Measurements from ENCODE around the gene DYNLT5.

Gene DYNLT5, protein sequence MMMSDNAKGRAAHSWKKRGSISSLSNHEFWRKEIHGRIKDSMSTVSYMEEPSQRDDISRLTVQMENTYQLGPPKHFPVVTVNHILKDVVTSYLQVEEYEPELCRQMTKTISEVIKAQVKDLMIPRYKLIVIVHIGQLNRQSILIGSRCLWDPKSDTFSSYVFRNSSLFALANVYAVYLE

DNA sequence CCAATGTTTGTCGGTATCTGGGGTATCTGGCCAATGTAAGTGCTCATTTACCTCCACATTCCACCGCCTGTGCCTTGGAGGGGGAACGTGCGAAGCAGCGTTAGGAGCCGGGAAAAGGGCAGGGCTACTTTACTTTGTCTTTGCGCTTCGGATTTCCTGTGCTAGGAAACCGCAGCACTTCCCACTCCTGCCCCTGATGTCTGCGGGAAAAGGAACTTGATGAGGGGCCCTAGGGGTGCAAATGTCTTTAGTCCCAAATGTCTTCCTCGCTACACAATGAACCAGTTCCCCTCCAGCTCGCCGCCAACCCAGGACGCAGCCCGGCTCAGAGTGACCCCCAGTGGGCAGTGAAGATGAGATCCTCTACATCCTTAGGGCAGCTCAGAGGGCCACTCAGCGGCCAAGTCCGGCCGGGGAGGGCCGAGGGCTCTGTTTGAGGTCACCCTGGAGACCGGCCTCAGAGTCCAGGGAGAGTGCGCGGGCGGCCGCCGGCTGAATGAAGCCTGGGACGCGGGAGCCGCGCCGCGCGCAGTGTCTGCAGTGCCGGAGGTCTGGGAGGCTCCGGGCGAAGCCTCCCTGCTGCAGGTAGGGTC, at the start of gene DYNLT5:
DYNLT5 (plus strand) TSS at position 460 of the 593 bp plus-strand sequence. CDS start 2,200 bp downstream, outside the sequence.
- peak; percentile 32 for DNase-seq (ENCODE audit: low spot score)
- TF ChIP-seq, protein P1, sequence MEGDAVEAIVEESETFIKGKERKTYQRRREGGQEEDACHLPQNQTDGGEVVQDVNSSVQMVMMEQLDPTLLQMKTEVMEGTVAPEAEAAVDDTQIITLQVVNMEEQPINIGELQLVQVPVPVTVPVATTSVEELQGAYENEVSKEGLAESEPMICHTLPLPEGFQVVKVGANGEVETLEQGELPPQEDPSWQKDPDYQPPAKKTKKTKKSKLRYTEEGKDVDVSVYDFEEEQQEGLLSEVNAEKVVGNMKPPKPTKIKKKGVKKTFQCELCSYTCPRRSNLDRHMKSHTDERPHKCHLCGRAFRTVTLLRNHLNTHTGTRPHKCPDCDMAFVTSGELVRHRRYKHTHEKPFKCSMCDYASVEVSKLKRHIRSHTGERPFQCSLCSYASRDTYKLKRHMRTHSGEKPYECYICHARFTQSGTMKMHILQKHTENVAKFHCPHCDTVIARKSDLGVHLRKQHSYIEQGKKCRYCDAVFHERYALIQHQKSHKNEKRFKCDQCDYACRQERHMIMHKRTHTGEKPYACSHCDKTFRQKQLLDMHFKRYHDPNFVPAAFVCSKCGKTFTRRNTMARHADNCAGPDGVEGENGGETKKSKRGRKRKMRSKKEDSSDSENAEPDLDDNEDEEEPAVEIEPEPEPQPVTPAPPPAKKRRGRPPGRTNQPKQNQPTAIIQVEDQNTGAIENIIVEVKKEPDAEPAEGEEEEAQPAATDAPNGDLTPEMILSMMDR (IDR thresholded peaks at IDR 0.05; ENCODE audit: borderline replicate concordance, control extremely low read depth, extremely low read depth, insufficient read depth, missing control alignments) = no peak
- in situ Hi-C loops (cut with MboI; ENCODE audit: low sequenced_read_pairs, unreplicated experiment) = loop anchor here (25.0 kb wide), 1 partner anchor 735 kb away; no protein-coding TSS in a partner anchor

DNA sequence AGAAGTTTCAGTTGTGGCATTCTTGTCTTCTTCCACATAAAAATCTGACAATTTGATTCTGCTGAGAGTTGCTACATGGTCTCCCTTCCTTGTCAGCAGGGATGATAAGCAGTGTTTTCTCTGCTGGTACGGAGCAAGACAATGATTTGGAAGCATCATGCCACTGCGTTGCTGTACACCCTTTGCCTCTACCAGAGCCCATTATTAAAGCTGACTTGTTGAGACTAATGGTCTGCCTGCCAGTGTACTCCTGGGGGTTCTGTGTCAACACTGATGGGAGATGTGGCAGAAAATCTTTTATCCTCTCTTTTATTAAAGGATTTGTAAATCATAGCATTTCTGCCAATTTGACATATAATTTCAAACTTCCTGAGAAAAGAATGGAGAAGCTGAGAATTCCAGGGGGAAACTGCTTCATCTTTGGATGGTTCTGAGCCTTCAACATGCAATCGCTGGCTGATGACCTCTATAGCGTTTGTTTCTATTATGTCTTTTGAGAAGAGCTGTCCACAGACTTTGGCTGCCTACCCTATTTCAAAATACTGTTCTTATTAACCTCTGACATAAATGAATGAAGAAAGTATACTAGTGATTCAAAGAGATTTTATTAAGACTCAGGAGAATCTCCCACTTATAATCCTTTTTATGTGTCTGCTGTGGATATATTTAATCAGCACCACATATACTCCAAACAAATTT, 47.9 kb upstream of the DYNLT5 start:
- TF ChIP-seq, protein P1 (IDR thresholded peaks at IDR 0.05; ENCODE audit: borderline replicate concordance, control extremely low read depth, extremely low read depth, insufficient read depth, missing control alignments) = no peak
- in situ Hi-C loops (cut with MboI; ENCODE audit: low sequenced_read_pairs, unreplicated experiment) = no loop called here
- DNase-seq (ENCODE audit: low spot score) = no peak

DNA sequence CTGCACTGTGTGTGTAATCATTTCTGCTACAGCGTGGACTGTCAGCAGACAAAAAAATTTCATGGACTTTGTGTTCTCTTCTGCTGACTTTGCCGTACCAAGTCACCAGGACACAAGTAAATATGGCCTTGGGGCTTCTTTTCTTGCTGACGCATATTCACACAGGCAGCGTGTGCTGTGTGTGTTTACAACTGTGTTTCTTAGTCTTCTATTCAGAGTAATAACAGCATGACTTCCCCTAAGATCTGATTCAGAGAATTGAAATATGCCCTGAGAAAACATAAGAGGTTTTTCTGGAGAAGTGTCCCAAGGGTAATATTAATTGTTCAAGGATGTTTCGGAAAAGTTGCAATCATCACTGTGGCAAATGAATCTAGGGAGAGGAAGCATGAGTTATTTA, 47.1 kb upstream of the DYNLT5 start:
- DNase-seq (ENCODE audit: low spot score) = no peak
- in situ Hi-C loops (cut with MboI; ENCODE audit: low sequenced_read_pairs, unreplicated experiment) = no loop called here
- TF ChIP-seq, protein P1 (IDR thresholded peaks at IDR 0.05; ENCODE audit: borderline replicate concordance, control extremely low read depth, extremely low read depth, insufficient read depth, missing control alignments) = no peak

DNA sequence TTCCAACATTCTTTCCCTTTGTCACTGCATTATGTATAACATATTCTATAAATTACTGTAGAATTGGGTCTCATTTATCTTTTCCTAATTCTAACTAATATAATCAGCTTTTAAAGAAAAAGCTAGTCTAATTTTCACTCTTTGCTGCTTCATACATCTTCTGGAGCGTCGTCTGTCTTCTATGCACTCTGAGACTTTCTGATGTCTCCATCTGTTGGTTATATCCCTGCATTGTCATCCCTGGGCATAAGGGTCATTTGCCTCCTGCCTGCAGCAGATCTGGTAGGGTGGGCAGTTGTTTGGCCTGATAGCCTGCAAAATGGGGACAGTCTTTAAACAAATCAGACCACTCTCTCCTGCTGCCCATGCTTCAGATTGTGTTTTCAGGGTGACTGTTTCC, 40.8 kb upstream of the DYNLT5 start:
- TF ChIP-seq, protein P1 (IDR thresholded peaks at IDR 0.05; ENCODE audit: borderline replicate concordance, control extremely low read depth, extremely low read depth, insufficient read depth, missing control alignments) = no peak
- in situ Hi-C loops (cut with MboI; ENCODE audit: low sequenced_read_pairs, unreplicated experiment) = no loop called here
- DNase-seq (ENCODE audit: low spot score) = no peak

DNA sequence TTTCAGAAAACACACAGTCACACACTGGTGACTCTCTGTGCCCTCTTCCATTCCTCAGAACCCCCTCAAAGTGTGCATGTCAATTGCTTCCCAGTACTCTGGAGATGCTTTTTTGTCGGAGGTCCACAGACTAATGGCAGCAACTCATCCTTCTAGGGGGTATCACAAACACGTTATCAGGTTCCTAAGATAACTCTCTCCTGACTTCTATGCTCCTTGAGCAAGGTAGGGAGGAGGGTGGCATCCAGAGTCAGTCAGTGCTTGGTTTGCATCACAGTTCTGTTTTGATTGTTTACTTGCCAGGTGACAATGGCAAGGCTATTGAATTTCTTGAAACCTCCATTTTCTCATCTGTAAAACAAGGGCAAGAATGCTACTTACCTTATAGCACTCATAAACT, 39.4 kb upstream of the DYNLT5 start:
- in situ Hi-C loops (cut with MboI; ENCODE audit: low sequenced_read_pairs, unreplicated experiment) = no loop called here
- TF ChIP-seq, protein P1 (IDR thresholded peaks at IDR 0.05; ENCODE audit: borderline replicate concordance, control extremely low read depth, extremely low read depth, insufficient read depth, missing control alignments) = no peak
- DNase-seq (ENCODE audit: low spot score) = no peak

GRCh38 chr1:66723985-66724384, 28.3 kb upstream of the DYNLT5 start:
- DNase-seq (ENCODE audit: low spot score) = no peak
- in situ Hi-C loops (cut with MboI; ENCODE audit: low sequenced_read_pairs, unreplicated experiment) = no loop called here
- TF ChIP-seq, protein P1 (IDR thresholded peaks at IDR 0.05; ENCODE audit: borderline replicate concordance, control extremely low read depth, extremely low read depth, insufficient read depth, missing control alignments) = no peak

Data from GM13976 (cell line).